NCI-H2171 treated with DMSO at 0.1 percent for 48 hours (cell line): Measurements from ENCODE around the gene SDF4.
"Not testable (repeated sequence)": the region's sequence is repeated elsewhere in the genome, so short reads cannot be mapped to it uniquely, and the experiment has no call there.

ENCODE experiments used
- DNase-seq: peaks from one replicate; lab custom pipeline; 2025; lab: John Stamatoyannopoulos, UW

The SDF4 gene

GRCh38 chr1:1199141-1199960, 32.5 kb downstream of the SDF4 start:
- DNase-seq = no peak

DNA sequence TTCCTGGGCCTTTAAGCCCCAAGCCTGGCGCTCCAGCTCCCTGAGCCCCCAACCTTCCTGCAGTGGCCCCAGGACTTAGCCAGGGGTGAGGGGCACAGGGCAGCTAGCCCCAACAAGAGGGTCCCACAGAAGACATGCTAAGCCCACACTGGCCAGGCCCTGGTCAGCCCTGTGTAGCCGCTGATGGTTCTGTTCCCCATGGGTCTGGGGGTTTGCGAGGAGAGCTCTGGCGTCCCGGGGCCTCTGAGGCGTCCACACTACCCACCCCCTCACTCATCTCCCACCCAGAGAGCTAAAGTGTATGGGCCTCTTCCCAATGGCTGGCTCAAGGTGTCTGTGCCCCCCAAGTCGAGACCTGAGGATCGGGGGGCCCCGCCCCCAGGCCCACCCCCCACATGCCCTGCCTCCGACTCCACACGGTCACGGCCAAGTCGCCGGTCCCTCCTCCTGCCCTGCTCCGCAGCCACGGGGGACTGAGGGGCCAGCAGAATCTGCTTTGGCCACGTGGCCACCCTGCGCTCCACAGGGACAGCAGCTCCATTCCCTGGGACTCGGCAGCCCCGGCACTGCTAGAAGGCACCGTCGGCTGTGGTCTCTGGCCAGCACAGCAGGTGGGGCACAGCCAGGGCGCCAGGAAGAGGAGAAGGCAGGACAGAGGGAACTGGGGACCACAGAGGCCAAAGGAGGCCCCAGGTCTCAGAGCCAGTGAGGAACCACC, 33.2 kb downstream of the SDF4 start:
- no peak for DNase-seq

- no peak for DNase-seq
These were observed 34.0 kb downstream of the SDF4 start for GRCh38 chr1:1197551-1198422.

DNA sequence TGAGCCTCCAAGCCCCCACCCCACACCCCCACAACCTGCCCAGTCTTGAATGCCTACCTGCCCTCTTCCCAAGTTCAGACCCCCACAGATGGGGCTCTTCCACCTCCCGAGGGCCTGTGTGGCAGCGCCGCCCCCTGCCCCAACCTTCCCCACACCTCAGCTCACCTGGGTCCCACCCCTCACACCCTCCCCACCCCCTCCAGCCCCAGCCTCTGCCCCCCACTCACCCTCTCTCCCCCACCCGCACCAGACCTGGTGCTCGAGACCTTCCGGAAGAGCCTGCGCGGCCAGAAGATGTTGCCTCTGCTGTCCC, 34.7 kb downstream of the SDF4 start:
- no peak for DNase-seq

DNA sequence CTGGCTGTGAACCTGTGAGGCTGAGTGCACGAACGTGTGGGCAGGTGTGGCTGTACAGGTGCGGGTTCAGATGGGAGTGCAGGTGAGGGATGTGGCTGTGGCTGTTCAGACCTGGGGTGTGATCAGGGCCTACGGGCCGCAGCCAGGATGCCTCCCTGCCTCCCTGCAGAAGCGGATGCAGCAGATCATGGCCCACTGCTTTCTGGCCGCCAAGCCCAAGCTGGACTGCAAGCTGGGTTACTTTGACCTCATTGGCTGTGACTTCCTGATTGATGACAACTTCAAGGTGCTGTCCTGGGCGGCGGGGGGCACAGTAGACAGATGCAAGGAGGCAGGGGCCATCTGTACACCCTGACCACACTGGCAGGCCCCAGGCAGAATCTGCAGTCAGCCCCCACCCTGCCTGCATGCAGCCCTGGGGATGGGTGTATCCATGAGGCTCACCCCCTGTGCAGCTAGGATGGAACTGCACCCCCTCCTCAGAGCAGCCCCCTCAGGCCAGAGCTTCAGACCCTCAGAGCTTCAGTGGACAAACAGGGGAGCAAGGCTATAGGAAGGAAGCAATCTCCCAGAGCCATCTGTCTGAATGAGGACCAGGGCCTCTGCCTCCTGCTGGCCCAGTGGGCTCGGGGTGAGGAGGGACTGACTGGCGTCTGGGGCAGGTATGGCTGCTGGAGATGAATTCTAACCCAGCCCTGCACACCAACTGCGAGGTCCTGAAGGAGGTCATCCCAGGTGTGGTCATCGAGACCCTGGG, 35.2 kb downstream of the SDF4 start:
- DNase-seq = no peak

DNA sequence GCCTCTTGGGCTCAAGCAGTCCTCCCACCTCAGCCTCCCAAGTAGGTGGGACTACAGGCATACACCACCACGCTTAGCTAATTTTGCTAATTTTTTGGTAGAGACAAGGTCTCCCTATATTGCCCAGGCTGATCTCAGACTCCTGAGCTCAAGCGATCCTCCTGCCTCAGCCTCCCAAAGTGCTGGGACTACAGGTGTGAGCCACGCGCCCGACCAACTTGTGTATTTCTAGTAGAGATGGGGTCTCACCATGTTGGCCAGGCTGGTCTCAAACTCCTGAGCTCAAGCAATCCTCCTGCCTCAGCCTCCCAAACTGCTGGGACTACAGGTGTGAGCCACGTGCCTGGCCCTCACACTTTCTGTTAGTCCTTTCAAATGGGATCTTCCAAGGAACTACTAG, 36.1 kb downstream of the SDF4 start:
- DNase-seq = not testable (repeated sequence)

DNA sequence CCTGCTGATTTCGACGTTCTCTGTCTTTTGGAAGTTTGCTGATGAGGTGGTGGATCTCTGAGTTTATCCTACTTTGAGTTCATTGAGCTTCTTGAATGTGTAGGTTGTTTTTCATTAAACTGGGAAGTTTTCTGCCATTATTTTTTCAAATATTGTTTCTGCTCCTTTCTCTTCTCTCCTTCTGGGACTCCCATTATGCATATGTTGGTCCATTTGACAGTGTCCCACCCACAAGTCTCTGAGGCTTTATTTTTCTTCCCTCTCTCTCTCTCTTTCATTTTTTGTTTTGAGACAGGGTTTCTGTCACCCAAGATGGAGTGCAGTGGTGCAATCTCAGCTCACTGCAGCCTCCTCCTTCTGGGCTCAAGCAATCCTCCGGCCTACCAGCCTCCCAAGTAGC, 37.1 kb downstream of the SDF4 start:
- DNase-seq = no peak

DNA sequence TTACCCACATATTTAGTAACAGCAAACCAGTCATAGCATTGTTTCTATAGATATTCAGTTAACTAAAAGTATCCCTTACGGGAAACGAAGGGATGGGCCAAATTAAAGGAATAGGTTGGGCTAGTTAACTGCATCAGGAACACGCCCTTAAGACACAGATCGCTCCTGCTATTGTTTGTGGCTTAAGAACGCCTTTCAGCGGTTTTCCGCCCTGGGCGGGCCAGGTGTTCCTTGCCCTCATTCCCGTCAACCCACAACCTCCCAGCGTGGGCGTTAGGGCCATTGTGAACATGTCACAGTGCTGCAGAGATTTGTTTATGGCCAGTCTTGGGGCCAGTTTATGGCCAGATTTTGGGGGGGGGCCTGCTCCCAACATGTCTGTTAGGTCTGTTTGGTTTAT, 40.1 kb downstream of the SDF4 start:
- no peak for DNase-seq

DNA sequence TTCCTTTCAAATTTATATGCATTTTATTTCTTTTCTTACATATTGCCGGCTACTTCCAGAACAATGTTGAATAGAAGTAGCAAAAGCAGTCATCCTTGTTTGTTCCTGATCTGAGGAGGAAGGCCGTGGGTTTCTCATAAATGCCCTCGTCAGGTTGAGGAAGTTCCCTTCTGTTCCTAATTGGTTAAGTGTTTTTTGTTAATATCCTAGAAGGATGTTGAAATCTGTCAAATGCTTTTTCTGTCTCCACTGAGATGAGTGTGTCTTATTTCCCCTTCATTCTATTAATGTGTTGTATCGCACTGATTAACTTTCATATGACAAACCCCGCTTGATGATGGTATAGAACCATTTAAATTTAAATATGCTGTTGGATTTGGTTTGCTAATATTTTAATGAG, 42.7 kb downstream of the SDF4 start:
- DNase-seq = no peak

- DNase-seq = no peak
These were observed 43.9 kb downstream of the SDF4 start for GRCh38 chr1:1187938-1188337.

DNA sequence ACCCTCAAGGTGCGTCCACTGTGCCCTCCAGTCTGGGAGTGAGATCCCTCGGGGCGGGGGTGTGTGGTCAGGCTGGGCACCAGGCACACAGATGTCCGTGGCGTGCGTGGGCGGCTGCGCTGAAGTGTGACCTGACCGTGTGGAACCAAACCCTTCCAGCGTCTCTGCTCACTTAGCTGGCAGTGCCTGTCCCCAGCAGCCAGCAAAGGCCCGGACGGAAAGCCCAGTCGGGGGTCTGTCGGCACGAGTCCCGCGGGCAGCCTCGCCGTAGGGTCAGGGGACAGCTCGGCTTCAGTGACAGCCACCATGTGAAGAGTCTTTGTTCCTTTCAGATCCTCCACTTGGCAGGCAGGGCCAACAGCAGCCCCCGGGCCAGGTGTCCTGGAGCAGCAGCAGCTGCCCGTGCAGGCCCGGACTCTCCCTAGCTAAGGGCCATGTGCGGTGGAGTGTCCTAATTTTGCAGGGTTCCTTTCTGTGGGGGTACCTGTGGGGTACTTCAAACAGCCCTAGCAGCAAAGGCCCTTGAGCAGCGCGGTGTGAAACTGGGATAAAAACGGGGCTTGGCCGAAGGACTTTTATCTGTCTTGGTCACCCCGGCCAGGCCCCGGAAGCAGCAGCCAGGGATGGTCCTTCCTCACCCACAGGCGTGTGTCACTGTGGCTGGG, 46.6 kb downstream of the SDF4 start:
- no peak for DNase-seq

DNA sequence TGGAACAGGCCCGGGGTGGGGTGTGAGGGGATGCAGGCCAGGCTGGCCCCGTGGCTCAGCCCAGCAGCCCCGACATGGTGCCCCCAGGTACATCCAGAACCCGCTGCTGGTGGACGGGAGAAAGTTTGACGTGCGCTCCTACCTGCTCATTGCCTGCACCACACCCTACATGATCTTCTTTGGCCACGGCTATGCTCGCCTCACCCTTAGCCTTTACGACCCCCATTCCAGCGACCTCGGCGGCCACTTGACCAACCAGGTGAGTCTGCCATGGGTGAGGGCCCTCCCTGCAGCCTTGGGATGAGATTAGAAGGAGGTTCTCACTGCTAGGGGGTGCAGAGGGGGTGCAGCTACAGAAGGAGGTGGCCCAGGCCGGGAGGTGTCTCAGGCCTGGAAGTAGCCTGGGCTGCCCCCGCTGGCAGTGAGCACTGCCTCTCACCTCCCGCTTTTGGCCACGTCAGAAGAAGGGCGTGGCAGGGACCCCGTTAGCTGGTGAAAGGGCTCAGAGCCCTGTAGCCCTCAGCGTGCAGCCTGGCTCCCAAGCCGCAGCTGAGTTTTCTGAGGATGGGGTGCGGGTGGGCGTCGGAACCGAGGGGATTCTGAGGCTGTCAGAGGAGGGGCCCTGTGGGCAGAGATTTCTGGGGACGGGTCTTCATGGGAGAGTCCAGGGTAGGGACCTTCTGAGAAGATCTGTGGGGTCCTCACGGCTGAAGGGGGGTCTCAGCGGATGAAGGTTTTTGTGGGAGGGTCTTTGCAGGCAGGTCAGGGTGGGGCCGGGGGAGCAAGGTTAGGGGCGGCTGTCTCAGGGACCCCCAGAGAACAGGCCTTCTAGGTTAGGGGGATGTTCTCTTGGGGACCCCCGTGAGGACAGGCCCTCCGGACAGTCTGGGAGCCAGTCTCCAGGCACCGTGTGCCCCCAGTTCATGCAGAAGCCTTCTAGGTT, 47.7 kb downstream of the SDF4 start:
- DNase-seq = no peak

- DNase-seq = no peak
These were observed 48.5 kb downstream of the SDF4 start for GRCh38 chr1:1183221-1183747.

- no peak for DNase-seq
These were observed 49.1 kb downstream of the SDF4 start for GRCh38 chr1:1182491-1183220.

GRCh38 chr1:1181938-1182410, 49.8 kb downstream of the SDF4 start:
- DNase-seq = no peak

GRCh38 chr1:1181129-1181937, 50.5 kb downstream of the SDF4 start:
- no peak for DNase-seq

DNA sequence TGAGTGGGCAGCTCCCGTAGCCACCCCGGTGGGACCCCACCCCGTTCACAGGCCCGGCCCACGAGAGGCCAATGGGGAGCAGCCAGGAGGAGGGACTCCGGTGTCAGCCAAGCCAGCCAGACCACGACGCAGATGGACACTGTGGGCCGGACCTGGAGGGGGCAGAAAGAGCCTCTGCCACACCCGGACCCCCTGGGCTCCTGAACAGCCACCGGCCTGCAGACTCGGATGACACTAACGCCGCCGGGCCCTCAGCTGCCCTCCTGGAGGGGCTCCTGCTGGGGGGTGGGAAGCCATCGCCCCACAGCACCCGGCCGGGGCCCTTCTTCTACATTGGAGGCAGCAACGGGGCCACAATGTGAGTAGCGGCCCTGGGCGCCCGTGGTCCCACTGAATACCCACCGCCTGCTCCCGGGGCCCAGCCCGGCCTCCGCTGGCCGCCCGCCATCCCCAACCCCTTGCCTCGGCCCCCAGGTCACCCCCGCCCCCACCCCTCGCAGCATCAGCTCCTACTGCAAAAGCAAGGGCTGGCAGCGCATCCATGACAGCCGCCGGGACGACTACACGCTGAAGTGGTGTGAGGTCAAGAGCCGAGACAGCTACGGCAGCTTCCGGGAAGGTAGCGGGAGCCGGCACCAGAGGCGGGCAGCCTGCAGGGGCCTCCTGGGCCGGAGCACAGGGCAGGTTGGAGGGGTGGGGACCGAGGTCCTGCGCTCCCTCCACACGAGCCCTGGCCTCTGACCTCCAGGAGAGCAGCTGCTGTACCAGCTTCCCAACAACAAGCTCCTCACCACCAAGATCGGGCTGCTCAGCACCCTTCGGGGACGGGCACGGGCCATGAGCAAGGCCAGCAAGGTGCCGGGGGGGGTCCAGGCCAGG, 51.6 kb downstream of the SDF4 start:
- no peak for DNase-seq
